Colonic mucosa (tissue), 4 donors: ENCODE measurements around the gene SP3. TPM values are rescaled to one million over a fixed set of nuclear protein-coding genes. Genes with fewer than 3 reads are reported as not detected.

ENCODE experiments used
- DNase-seq: peaks from one replicate; pipeline ENCODE4 v3.0.0-alpha.2; 2020
- H3K27ac ChIP-seq: fragments of 200-600 bp; one replicate; pipeline ENCODE4 v1.8.0; 2021
- H3K27me3 ChIP-seq: fragments of 200-600 bp; one replicate; pipeline ENCODE4 v1.8.0; 2021
- H3K36me3 ChIP-seq: fragments of 200-600 bp; one replicate; pipeline ENCODE4 v1.8.0; 2021
- H3K4me1 ChIP-seq: fragments of 200-600 bp; one replicate; pipeline ENCODE4 v1.8.0; 2021; ENCODE audit warnings: mild to moderate bottlenecking
- H3K4me3 ChIP-seq: fragments of 200-600 bp; one replicate; pipeline ENCODE4 v1.8.0; 2021
- H3K9ac ChIP-seq, 2 donors: one replicate each; pipeline ENCODE4 v1.7.0; 2013; ENCODE audit warnings: control low read depth in 2 of 2, low read depth in 2 of 2, low read length in 2 of 2
- H3K9me3 ChIP-seq: fragments of 200-600 bp; one replicate; pipeline ENCODE4 v1.8.0; 2021
- CTCF ChIP-seq: fragments of 200-600 bp; IDR thresholded peaks from one replicate; pipeline ENCODE4 v1.8.0; 2022; ENCODE audit warnings: antibody characterized with exemption, mild to moderate bottlenecking
- intact Hi-C: fragments of 100-400 bp; cut with DNase I; formaldehyde crosslinking; loops from one replicate; pipeline ENCODE4 v1.14.1; 2022
- total RNA-seq, 2 donors: library from RNA; stranded (reverse); fragmentation: NEBNext Ultra II Directional in 1 of 2; extraction: Animal tissue kit (Norgen Biotek cat#: 25700) in 1 of 2; gene quantifications; one replicate each; pipeline ENCODE4 v1.2.1, GENCODE V29; 2021
- donor health status: healthy.
- donor health status: DM: no; HTN: no; CAD: no.
- donor health status: DM: no; HTN: no; CAD: no.

Gene SP3
- total RNA-seq, 2 donors from 2014 or later: 77.0 to 99.0 TPM

- no peaks in the 10 kb centered on the region for H3K36me3 ChIP-seq
- no peaks in the 10 kb centered on the region for H3K27me3 ChIP-seq
- intact Hi-C loops: no loop called here
- H3K4me1 ChIP-seq: peaks cover 3% of the 10 kb centered on the region
- no peak overlapping the region for H3K9ac ChIP-seq
- no peak for TF ChIP-seq CTCF
- no peak overlapping the region for H3K4me3 ChIP-seq
- H3K9me3 ChIP-seq: no peaks in the 10 kb centered on the region
- no peak for DNase-seq
- H3K27ac ChIP-seq: no peak overlapping the region
Measured at GRCh38 chr2:173935305-173935704, 29.9 kb downstream of the SP3 start.

- intact Hi-C loops: no loop called here
- H3K9ac ChIP-seq: no peak overlapping the region
- no peaks in the 10 kb centered on the region for H3K27me3 ChIP-seq
- H3K27ac ChIP-seq: no peak overlapping the region
- DNase-seq: no peak
- no peaks in the 10 kb centered on the region for H3K36me3 ChIP-seq
- peaks cover 3% of the 10 kb centered on the region for H3K4me1 ChIP-seq
- H3K4me3 ChIP-seq: no peak overlapping the region
- no peaks in the 10 kb centered on the region for H3K9me3 ChIP-seq
- TF ChIP-seq CTCF: no peak
Measured at GRCh38 chr2:173934895-173935294, 30.3 kb downstream of the SP3 start.

- TF ChIP-seq CTCF: no peak
- no peak for DNase-seq
- intact Hi-C loops: no loop called here
- peaks cover 3% of the 10 kb centered on the region for H3K4me1 ChIP-seq
- no peak overlapping the region for H3K4me3 ChIP-seq
- H3K27me3 ChIP-seq: no peaks in the 10 kb centered on the region
- no peaks in the 10 kb centered on the region for H3K9me3 ChIP-seq
- no peak overlapping the region for H3K9ac ChIP-seq
- no peak overlapping the region for H3K27ac ChIP-seq
- no peaks in the 10 kb centered on the region for H3K36me3 ChIP-seq
Measured at GRCh38 chr2:173931751-173932150, 33.4 kb downstream of the SP3 start.

- no peaks in the 10 kb centered on the region for H3K27me3 ChIP-seq
- H3K9ac ChIP-seq: no peak overlapping the region
- H3K9me3 ChIP-seq: no peaks in the 10 kb centered on the region
- no peak overlapping the region for H3K4me3 ChIP-seq
- intact Hi-C loops: no loop called here
- no peak overlapping the region for H3K27ac ChIP-seq
- DNase-seq: no peak
- no peaks in the 10 kb centered on the region for H3K36me3 ChIP-seq
- H3K4me1 ChIP-seq: no peaks in the 10 kb centered on the region
- TF ChIP-seq CTCF: no peak
Measured at GRCh38 chr2:173929441-173929840, 35.7 kb downstream of the SP3 start.

- Histone ChIP-seq H3K27ac (no peak overlapping the region), H3K9me3 (no peaks in the 10 kb centered on the region), H3K36me3 (no peaks in the 10 kb centered on the region), H3K4me3 (no peak overlapping the region), H3K9ac (no peak overlapping the region), H3K27me3 (no peaks in the 10 kb centered on the region), H3K4me1 (no peaks in the 10 kb centered on the region)
- intact Hi-C loops: no loop called here
- no peak for DNase-seq
- TF ChIP-seq CTCF: no peak
Measured at GRCh38 chr2:173926875-173927274, 38.3 kb downstream of the SP3 start.

GRCh38 chr2:173924285-173924684, 40.9 kb downstream of the SP3 start:
- H3K9ac ChIP-seq: no peak overlapping the region
- intact Hi-C loops: no loop called here
- no peaks in the 10 kb centered on the region for H3K4me1 ChIP-seq
- TF ChIP-seq CTCF: no peak
- H3K27ac ChIP-seq: no peak overlapping the region
- H3K9me3 ChIP-seq: no peaks in the 10 kb centered on the region
- no peak overlapping the region for H3K4me3 ChIP-seq
- DNase-seq: no peak
- no peaks in the 10 kb centered on the region for H3K27me3 ChIP-seq
- H3K36me3 ChIP-seq: no peaks in the 10 kb centered on the region
